ENCODE results near the gene GRAMD2B. TPM values are rescaled to one million over a fixed set of nuclear protein-coding genes. Genes with fewer than 3 reads are reported as not detected.

The GRAMD2B gene
- total RNA-seq, 2 experiments from 2014 or later: 7.2 to 9.4 TPM

GRCh38 chr5:126415789-126416188 is 7.4 kb upstream of the GRAMD2B start:
- peaks cover 2% of the 10 kb centered on the region for H3K9me3 Mint-ChIP-seq
- POLR2A ChIA-PET: no interaction called here

DNA sequence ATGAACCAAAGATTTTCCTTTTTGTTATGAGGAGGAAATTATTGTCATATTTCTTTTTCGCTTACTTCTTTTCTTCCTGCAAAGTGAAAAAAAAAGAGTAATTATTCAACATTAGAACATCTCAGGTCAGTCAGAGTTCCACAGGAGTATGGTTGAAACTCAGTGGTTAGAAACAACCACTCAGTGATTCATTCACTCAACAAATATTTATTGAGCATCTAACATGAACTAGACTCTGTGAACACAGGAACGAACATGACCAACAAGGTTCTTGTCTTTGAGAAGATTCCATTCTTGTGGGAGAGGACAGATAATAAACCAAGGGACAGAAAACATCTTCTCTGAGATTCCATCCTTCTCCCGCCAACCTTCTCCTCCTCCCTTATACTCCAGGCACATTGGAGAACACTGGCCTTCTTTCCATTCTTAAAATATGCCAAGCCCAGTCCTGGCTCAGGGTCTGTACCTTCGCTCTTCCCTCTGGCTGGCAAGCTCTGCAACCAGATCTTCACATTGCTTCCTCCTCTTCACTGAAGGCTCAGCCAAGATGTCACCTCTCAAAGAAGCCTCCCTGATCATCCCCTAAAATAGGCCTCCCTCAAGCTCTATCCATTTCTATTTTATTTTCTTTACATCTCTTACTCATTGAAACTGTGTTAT is 6.8 kb upstream of the GRAMD2B start:
- TF ChIP-seq, protein P1, sequence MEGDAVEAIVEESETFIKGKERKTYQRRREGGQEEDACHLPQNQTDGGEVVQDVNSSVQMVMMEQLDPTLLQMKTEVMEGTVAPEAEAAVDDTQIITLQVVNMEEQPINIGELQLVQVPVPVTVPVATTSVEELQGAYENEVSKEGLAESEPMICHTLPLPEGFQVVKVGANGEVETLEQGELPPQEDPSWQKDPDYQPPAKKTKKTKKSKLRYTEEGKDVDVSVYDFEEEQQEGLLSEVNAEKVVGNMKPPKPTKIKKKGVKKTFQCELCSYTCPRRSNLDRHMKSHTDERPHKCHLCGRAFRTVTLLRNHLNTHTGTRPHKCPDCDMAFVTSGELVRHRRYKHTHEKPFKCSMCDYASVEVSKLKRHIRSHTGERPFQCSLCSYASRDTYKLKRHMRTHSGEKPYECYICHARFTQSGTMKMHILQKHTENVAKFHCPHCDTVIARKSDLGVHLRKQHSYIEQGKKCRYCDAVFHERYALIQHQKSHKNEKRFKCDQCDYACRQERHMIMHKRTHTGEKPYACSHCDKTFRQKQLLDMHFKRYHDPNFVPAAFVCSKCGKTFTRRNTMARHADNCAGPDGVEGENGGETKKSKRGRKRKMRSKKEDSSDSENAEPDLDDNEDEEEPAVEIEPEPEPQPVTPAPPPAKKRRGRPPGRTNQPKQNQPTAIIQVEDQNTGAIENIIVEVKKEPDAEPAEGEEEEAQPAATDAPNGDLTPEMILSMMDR (IDR thresholded peaks at IDR 0.05): no peak
- no peaks in the 10 kb centered on the region for H3K9me3 Mint-ChIP-seq
- intact Hi-C loops (cut with DNase I, micrococcal nuclease): loop anchor here in 1 of 2 experiments (2.0 kb wide), 1 partner anchor 16 kb away; no protein-coding TSS in a partner anchor
- H3K4me1 ChIP-seq (ENCODE audit: insufficient read depth, low read length): no peaks in the 10 kb centered on the region
- no peaks in the 10 kb centered on the region for H3K36me3 Mint-ChIP-seq (ENCODE audit: low read depth)
- no peak overlapping the region for H3K27ac Mint-ChIP-seq
- H3K27me3 ChIP-seq (ENCODE audit: control insufficient read depth in 1 of 2, insufficient read depth in 2 of 2, low read length in 2 of 2): no peaks in the 10 kb centered on the region
- no peak for ATAC-seq (ENCODE audit: poor library complexity)
- no peaks in the 10 kb centered on the region for H3K36me3 ChIP-seq (ENCODE audit: insufficient read depth, low read length)
- DNase-seq: no peak
- peaks cover 19% of the 10 kb centered on the region for H3K27me3 Mint-ChIP-seq
- no peak overlapping the region for H3K4me3 Mint-ChIP-seq
- no peaks in the 10 kb centered on the region for H3K4me1 Mint-ChIP-seq (ENCODE audit: low read depth)
- no peak overlapping the region for H3K27ac ChIP-seq (ENCODE audit: low read depth in 1 of 2, low read length in 2 of 2)
- POLR2A ChIA-PET: interaction anchor here (0.5 kb wide), 1 partner anchor 1638 kb away, joined by 3 read pairs; no protein-coding TSS in a partner anchor
- H3K9me3 ChIP-seq (ENCODE audit: control insufficient read depth in 1 of 2, insufficient read depth in 1 of 2, low read length in 2 of 2): no peaks in the 10 kb centered on the region
- H3K4me3 ChIP-seq (ENCODE audit: low read length): no peak overlapping the region
- CTCF ChIA-PET: no interaction called here

More at GRCh38 chr5:126415789-126416188, 7.4 kb upstream of the GRAMD2B start:
- H3K36me3 Mint-ChIP-seq (ENCODE audit: low read depth): no peaks in the 10 kb centered on the region
- no peaks in the 10 kb centered on the region for H3K4me1 Mint-ChIP-seq (ENCODE audit: low read depth)
- H3K4me3 ChIP-seq (ENCODE audit: low read length): no peak overlapping the region
- no peaks in the 10 kb centered on the region for H3K27me3 ChIP-seq (ENCODE audit: control insufficient read depth in 1 of 2, insufficient read depth in 2 of 2, low read length in 2 of 2)
- TF ChIP-seq, protein P1 (IDR thresholded peaks at IDR 0.05): no peak
- H3K27ac Mint-ChIP-seq: no peak overlapping the region
- CTCF ChIA-PET: no interaction called here
- DNase-seq (no peak), ATAC-seq (ENCODE audit: poor library complexity) (no peak)
- no peaks in the 10 kb centered on the region for H3K36me3 ChIP-seq (ENCODE audit: insufficient read depth, low read length)
- no peak overlapping the region for H3K4me3 Mint-ChIP-seq
- no peaks in the 10 kb centered on the region for H3K4me1 ChIP-seq (ENCODE audit: insufficient read depth, low read length)
- no peaks in the 10 kb centered on the region for H3K9me3 ChIP-seq (ENCODE audit: control insufficient read depth in 1 of 2, insufficient read depth in 1 of 2, low read length in 2 of 2)
- intact Hi-C loops (cut with DNase I, micrococcal nuclease): loop anchor here in 1 of 2 experiments (2.0 kb wide), 1 partner anchor 17 kb away; no protein-coding TSS in a partner anchor
- H3K27me3 Mint-ChIP-seq: peaks cover 19% of the 10 kb centered on the region
- H3K27ac ChIP-seq (ENCODE audit: low read depth in 1 of 2, low read length in 2 of 2): no peak overlapping the region

DNA sequence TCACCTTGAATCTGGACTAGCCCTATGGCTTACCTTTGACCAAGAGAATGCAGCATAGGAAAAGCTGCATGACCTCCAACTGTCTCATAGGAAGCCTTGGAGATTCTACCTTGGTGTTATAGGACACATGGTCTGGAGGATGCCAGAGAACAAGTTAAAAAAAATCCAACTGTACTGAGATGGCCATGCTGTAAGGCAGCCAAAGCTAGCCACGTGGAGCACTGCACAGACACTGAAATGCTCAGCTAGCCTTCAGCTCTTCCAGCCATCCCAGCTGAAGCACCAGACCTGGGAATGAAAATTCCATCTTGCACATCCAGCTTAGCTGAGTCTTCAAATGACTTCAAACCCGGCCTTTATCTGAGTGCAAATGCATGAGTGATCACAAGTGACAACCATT is 6.0 kb upstream of the GRAMD2B start:
- no peaks in the 10 kb centered on the region for H3K4me1 Mint-ChIP-seq (ENCODE audit: low read depth)
- H3K36me3 ChIP-seq (ENCODE audit: insufficient read depth, low read length): no peaks in the 10 kb centered on the region
- no peak overlapping the region for H3K27ac ChIP-seq (ENCODE audit: low read depth in 1 of 2, low read length in 2 of 2)
- ATAC-seq (ENCODE audit: poor library complexity) (no peak), DNase-seq (no peak)
- no peak overlapping the region for H3K4me3 Mint-ChIP-seq
- peaks cover 17% of the 10 kb centered on the region for H3K27me3 Mint-ChIP-seq
- H3K9me3 Mint-ChIP-seq: no peaks in the 10 kb centered on the region
- intact Hi-C loops (cut with DNase I, micrococcal nuclease): loop anchor here in 1 of 2 experiments (2.0 kb wide), 1 partner anchor 16 kb away; no protein-coding TSS in a partner anchor
- H3K9me3 ChIP-seq (ENCODE audit: control insufficient read depth in 1 of 2, insufficient read depth in 1 of 2, low read length in 2 of 2): no peaks in the 10 kb centered on the region
- TF ChIP-seq, protein P1 (IDR thresholded peaks at IDR 0.05): no peak
- CTCF ChIA-PET: no interaction called here
- no peaks in the 10 kb centered on the region for H3K4me1 ChIP-seq (ENCODE audit: insufficient read depth, low read length)
- no peak overlapping the region for H3K4me3 ChIP-seq (ENCODE audit: low read length)
- no peak overlapping the region for H3K27ac Mint-ChIP-seq
- POLR2A ChIA-PET: interaction anchor here (0.5 to 0.6 kb wide), 2 partner anchors 66 to 1637 kb away, joined by 3 to 4 read pairs; no protein-coding TSS in a partner anchor
- H3K27me3 ChIP-seq (ENCODE audit: control insufficient read depth in 1 of 2, insufficient read depth in 2 of 2, low read length in 2 of 2): no peaks in the 10 kb centered on the region
- H3K36me3 Mint-ChIP-seq (ENCODE audit: low read depth): no peaks in the 10 kb centered on the region

All from CD4-positive, alpha-beta T cell (primary cell).